ENCODE measurements around the gene NOXA1. TPM values are rescaled to one million over a fixed set of nuclear protein-coding genes. Genes with fewer than 3 reads are reported as not detected.
A peak's percentile ranks its signal among the peaks of the same experiment; 100 is the strongest.

The NOXA1 gene
- total and polyA plus RNA-seq, 2 of the 8 experiments (the other 6 are each of a cell fraction or from before 2014, with no cell fraction given), result 0.34 to 0.91 TPM

DNA sequence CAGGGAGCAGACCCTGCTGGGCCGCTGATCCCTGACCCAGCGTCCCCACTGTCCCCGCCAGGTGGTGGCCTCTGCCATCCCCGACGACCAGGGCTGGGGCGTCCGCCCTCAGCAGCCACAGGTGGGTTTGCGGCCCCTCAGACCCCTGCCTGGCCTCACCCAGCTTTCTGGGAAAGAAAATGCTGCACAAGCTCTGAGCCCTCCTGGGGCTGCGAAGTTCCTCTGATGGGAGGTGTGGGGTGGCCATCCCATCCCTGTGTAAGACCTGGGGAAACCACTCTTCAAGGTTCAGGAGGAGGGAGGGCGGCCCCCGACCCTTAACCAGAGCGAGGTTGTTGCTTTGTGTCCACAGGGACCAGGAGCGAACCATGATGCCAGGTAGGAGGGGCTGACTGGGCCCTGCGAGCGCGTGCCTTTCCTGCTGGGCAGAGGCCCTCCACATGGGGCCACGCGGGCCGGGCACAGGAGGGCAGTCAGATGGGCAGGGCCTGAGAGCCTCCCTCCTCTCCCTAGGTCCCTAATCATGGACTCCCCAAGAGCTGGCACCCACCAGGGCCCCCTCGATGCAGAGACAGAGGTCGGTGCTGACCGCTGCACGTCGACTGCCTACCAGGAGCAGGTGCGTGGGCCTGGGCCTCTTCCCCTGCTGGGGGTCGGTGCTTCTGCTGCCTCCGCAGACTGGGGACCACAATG lies 7.7 kb downstream of the NOXA1 start:
- CTCF ChIA-PET (ENCODE audit: partially characterized antibody), result interaction anchor here (0.9 to 2.5 kb wide), 5 partner anchors 8 to 151 kb away, joined by 3 to 7 read pairs (median 3); partner anchors contain the start of genes EXD3 and NOXA1

More for the DNA sequence above, 7.7 kb downstream of the NOXA1 start:
- H3K14ac ChIP-seq (ENCODE audit: insufficient read length), result no peak overlapping the region
- H3K4me3 ChIP-seq (ENCODE audit: extremely low read depth in 1 of 4, insufficient read depth in 2 of 4, low read depth in 3 of 4, low read length in 4 of 4), result no peak overlapping the region
- H2AK5ac ChIP-seq (ENCODE audit: low read depth, low read length), result no peak overlapping the region
- DNase-seq (ENCODE audit: low read depth in 1 of 2, low spot score in 2 of 2) (no peak), FAIRE-seq (no peak)
- H3K56ac ChIP-seq (replicated peaks; ENCODE audit: insufficient read length, low read depth, low read length), result no peak overlapping the region
- POLR2A ChIA-PET (ENCODE audit: partially characterized antibody), result interaction anchor here (0.8 to 2.5 kb wide), 2 partner anchors 23 to 190 kb away, joined by 3 to 6 read pairs; partner anchors contain the start of gene TUBB4B
- no peak overlapping the region for H4K91ac ChIP-seq (replicated peaks; ENCODE audit: insufficient read length, low read length)
- H3K4me1 ChIP-seq (replicated peaks in 1 of 4; ENCODE audit: control insufficient read depth in 3 of 4, insufficient read depth in 4 of 4, low read length in 3 of 4), result peaks cover 0 to 3% (median 0%) of the 10 kb centered on the region in 4 experiments; a peak in 2 of 7 replicates
- no peaks in the 10 kb centered on the region for H3K36me3 ChIP-seq (ENCODE audit: control insufficient read depth in 2 of 4, insufficient read depth in 4 of 4, low read length in 3 of 4)
- TF ChIP-seq EGR1 (IDR thresholded peaks at IDR 0.05; ENCODE audit: borderline replicate concordance, low read depth, low read length) (no peak), TAF1 (IDR thresholded peaks at IDR 0.05; ENCODE audit: low read depth, low read length) (no peak), KDM1A (IDR thresholded peaks at IDR 0.05; ENCODE audit: borderline replicate concordance, low read length) (no peak), SIN3A (conservative IDR thresholded peaks at IDR 0.05 in 1 of 2, IDR thresholded peaks at IDR 0.05 in 1 of 2; ENCODE audit: low read depth in 1 of 2, low read length in 2 of 2) (no peak), JUN (IDR thresholded peaks at IDR 0.05; ENCODE audit: low read depth, low read length) (no peak), KDM4A (IDR thresholded peaks at IDR 0.05; ENCODE audit: low read depth, low read length, severe bottlenecking) (no peak)
- no peak overlapping the region for H2BK12ac ChIP-seq (ENCODE audit: low read depth, low read length)
- no peak overlapping the region for H2BK5ac ChIP-seq (ENCODE audit: low read depth, low read length)
- no peaks in the 10 kb centered on the region for H3K79me1 ChIP-seq (ENCODE audit: low read depth, low read length)
- no peak overlapping the region for H2BK120ac ChIP-seq (replicated peaks; ENCODE audit: low read depth, low read length)
- H3K18ac ChIP-seq (ENCODE audit: extremely low read depth, low read length), result no peak overlapping the region
- H3K4me2 ChIP-seq (ENCODE audit: insufficient read depth in 1 of 2, low read depth in 2 of 2, low read length in 2 of 2), result no peak overlapping the region
- H3K23me2 ChIP-seq (ENCODE audit: low read depth, low read length), result no peaks in the 10 kb centered on the region
- no peaks in the 10 kb centered on the region for H3K27me3 ChIP-seq (replicated peaks in 1 of 4; ENCODE audit: control insufficient read depth in 3 of 4, extremely low read depth in 1 of 4, insufficient read depth in 3 of 4, low read length in 3 of 4)
- H2BK15ac ChIP-seq (ENCODE audit: low read length), result no peak overlapping the region
- H3K79me2 ChIP-seq (ENCODE audit: control insufficient read depth in 1 of 2, insufficient read depth in 2 of 2, low read length in 2 of 2), result no peaks in the 10 kb centered on the region
- no peaks in the 10 kb centered on the region for H3K9me3 ChIP-seq (ENCODE audit: insufficient read depth in 2 of 2, low read depth in 1 of 2, low read length in 1 of 2)
- H2AFZ ChIP-seq (ENCODE audit: low read length), result no peak overlapping the region
- H4K5ac ChIP-seq (ENCODE audit: insufficient read length, low read depth, low read length), result no peak overlapping the region
- no peak overlapping the region for H3K27ac ChIP-seq (ENCODE audit: low read depth, low read length)
- WGBS, 2 experiments (ENCODE audit: extremely low coverage in 1 of 2, insufficient coverage in 1 of 2, insufficient read length in 1 of 2, insufficient replicate concordance in 2 of 2, low coverage in 1 of 2, low lambda C conversion rate in 2 of 2, missing lambda C conversion rate in 1 of 2), result 94% methylated on average over 25 of the region's 27 CpGs; no CpG with 5 or more reads in 1 of the 2 experiments
- H3K23ac ChIP-seq (ENCODE audit: insufficient read length), result no peak overlapping the region
- peak overlapping the region; percentile 79; the same call in 1 of the 2 replicates for H4K8ac ChIP-seq (ENCODE audit: extremely low read depth, insufficient read depth, low read length)
- no peak overlapping the region for H3K4ac ChIP-seq (replicated peaks; ENCODE audit: insufficient read length, low read depth, low read length)
- H3K9ac ChIP-seq (replicated peaks in 1 of 4; ENCODE audit: extremely low read depth in 1 of 4, low read depth in 3 of 4, low read length in 3 of 4), result no peak overlapping the region
- no peaks in the 10 kb centered on the region for H4K20me1 ChIP-seq (replicated peaks in 1 of 2; ENCODE audit: control insufficient read depth in 1 of 2, insufficient read depth in 2 of 2, low read length in 2 of 2)
- H2BK20ac ChIP-seq (ENCODE audit: low read length), result no peak overlapping the region
